Activated CD4-positive, alpha-beta T cell treated with anti-CD3 and anti-CD28 coated beads, Interleukin-2, amount 50 U/mL, for 1 hour (primary cell): ENCODE measurements around the gene MOSMO.
A peak's percentile ranks its signal among the peaks of the same experiment; 100 is the strongest.
"Not testable (repeated sequence)": the region's sequence is repeated elsewhere in the genome, so short reads cannot be mapped to it uniquely, and the experiment has no call there.

ENCODE experiments used
- DNase-seq: peaks from one replicate; pipeline ENCODE4 v3.0.0-alpha.2; 2020

The MOSMO gene

DNA sequence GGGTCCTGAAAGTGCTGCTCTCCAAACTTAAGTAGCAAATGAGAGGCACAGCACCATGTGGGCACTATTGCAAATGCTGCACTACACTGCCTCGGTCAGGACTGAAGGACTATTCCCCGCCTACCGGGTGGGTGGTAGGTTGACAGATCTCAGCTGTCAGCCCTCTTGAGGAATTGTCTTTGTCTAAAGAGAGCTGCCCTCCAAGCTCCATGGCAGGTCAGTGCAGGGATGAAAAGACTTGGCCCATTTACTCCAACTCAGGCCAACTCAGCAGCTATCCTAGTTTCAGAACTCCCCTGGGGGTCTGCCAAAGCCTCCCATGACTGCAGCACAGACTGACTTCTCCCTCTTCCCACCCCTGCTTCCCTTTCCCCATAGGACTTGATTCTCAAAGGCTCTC lies 3.6 kb upstream of the MOSMO start:
- DNase-seq: no peak

DNA sequence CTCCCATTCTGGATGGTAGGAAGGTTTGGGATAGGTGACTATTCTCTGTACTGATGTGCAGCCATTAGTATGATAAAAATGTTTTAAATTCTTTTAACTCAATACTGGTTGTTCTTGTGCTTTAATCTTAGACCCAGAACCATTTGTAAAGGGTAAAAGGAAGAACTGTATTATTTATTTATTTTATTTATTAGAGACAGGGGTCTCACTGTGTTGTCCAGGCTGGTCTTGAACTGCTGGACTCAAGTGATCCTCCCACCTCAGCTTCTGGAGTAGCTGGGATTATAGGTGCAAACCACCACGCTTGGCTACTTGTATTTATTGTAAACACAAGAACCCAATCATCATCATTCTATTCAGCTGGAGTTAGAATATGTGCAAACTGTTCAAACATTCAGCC lies 2.2 kb upstream of the MOSMO start:
- no peak for DNase-seq

- no peak for DNase-seq
Observed at GRCh38 chr16:22006636-22007035, 1.3 kb upstream of the MOSMO start.

- DNase-seq: no peak
Observed at GRCh38 chr16:22007159-22007508, 777 bp upstream of the MOSMO start.

DNA sequence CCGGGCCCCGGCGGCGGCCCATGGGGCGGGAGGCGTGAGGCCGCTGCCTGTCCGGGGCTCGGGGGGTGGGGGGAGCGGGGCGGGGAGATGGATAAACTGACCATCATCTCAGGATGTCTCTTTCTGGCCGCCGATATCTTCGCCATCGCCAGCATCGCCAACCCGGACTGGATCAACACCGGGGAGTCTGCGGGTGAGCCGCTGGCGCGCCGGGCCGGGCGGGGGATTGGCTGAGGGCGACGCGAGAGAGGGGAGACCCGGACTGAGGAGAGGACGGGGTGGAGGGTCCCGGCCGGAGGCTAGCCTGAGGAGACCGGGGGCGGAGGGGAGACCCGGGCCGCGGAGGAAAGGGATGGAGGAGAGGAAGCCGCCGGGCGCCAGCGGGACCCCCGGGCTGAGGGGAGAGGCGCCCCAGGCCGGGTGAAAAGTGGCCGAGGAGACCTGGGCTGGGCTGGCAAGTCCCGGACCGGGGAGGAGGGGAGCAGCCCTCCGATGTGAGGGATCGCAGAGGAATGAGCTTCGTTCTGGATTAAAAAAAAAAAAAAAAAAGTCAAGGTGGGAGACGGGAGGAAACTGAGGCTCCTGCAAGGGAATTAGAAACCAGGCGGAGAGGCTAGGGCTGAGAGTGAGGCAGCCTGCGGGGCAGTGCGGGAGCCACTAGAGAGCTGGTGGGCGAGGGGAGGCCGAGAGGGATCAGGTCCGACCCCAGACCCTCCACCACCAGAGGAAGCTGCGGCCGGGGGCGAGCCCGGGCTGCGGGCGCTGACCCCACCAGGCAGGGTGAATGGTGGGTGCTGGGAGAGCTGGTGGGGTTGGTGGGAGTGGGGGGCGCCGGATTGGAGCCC lies 526 bp downstream of the MOSMO start:
- DNase-seq: peak; percentile 13

DNA sequence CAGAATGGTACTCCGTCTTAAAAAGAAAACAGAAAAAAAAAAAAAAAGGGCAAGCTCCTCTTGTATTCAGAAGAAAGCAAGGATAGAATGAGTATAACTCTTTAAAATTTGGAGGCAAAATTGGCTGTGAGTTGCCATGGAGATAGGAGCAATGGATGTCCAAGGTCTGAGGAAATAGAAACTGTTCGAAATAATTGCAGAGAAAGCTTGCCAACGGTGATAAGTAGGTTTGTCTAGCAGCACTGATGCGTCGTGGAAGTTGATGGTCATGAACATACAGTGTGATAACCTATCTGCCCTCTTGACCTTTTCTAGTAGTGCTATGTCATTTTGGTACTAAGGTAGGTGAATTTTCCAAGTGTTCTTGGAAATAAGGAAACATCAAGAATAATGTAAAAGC lies 3.0 kb downstream of the MOSMO start:
- no peak for DNase-seq

- DNase-seq: no peak
Observed at GRCh38 chr16:22012241-22012640, 4.3 kb downstream of the MOSMO start.

DNA sequence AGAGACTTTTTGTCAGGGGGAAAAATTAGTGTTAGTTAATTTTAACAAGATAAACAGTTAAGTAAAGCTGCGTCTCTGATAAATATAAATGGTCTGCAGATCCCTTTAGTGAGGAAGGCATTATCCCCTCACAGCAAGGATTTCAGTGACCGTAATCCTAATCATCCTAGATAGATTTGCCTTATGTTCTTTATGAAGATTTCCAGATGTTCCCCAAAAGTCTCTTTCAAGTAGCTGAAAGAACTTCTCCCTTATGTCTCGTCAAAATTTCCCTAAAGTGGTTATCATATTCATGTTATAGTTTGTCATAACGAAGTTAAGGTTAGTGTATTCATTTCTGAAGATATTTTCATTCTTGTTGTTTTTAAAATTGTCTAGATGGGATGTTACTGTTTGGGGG lies 5.6 kb downstream of the MOSMO start:
- DNase-seq: no peak

DNA sequence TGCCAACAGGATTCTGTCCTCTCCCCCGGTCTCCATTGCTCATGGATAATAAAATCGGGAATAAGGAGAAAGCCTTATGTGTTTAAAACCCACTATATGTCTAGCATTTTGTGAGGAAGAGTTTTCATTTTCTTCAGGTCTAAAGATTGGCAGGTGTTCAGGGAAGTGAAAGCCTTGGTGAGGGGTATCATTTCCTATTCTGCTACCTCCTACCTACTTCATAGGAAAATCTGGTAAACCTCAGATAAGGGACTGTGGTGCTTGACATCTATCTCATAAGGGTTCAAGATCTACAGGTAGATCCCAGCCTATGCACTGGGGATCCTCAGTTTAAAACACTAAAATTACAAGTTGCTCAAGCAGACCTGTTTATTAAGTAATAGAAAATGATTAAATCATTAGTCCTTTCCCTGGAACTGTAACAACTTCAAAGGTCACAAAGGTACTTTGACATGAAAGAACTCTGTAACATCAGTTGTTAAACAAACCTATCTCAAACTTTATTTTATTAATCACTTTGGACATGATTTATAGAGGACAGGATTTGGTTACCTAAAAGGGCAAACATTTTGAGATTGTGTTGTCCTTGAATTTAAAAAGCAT lies 6.5 kb downstream of the MOSMO start:
- no peak for DNase-seq

- no peak for DNase-seq
Observed at GRCh38 chr16:22016927-22017326, 9.0 kb downstream of the MOSMO start.

- no peak for DNase-seq
Observed at GRCh38 chr16:22018559-22018958, 10.6 kb downstream of the MOSMO start.

DNA sequence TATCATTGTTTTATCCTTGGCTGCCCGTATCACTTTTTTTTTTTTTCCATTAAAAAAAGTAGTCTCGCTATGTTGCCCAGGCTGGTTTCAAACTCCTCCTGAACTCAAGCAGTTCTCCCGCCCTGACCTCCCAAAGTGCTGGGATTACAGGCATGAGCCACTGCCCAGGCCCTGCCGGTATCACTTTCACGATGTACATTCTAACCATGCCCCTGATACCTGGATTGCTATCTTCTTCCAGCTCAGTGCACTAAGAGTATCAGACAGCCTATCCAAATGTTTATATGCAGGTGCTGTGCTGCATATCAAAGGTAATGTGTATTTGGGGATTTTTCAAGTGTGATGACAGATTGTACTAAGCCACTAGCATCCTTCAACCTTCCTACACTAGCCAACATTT lies 14.2 kb downstream of the MOSMO start:
- no peak for DNase-seq

GRCh38 chr16:22023505-22023904 lies 15.6 kb downstream of the MOSMO start:
- no peak for DNase-seq

DNA sequence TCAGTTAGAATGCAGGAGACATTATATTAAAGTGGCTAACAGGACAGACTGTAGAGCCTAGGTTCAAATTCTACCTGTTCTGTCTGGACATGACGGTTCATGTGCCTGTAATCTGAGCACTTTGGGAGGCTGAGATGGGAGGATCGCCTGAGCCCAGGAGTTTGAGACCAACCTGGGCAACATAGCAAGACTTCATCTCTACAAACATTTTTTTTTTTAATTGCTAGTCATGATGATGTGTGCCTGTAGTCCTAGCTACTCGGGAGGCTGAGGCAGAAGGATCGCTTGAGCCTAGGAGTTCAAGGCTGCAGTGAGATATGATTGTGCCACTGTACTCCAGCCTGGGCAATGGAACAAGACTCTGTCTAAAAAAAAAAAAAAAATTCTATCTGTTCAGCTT lies 16.9 kb downstream of the MOSMO start:
- not testable (repeated sequence) for DNase-seq

GRCh38 chr16:22027633-22028032 lies 19.7 kb downstream of the MOSMO start:
- DNase-seq: no peak

DNA sequence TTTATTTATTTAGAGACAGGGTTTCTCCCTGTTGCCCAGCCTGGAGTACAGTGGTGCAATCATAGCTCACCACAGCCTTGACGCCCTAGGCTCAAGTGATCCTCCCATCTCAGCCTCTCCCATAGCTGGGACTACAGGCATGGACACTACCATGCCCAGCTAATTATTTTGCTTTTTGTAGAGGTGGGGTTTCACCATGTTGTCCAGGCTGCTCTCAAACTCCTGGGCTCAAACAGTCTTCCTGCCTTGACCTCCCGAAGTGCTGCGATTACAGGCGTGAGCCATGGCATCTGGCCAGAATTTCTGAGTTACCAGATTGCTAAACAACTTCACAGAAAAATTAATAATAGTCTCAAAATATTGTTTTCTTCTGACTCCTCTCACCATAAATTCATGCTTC lies 21.7 kb downstream of the MOSMO start:
- DNase-seq: no peak

DNA sequence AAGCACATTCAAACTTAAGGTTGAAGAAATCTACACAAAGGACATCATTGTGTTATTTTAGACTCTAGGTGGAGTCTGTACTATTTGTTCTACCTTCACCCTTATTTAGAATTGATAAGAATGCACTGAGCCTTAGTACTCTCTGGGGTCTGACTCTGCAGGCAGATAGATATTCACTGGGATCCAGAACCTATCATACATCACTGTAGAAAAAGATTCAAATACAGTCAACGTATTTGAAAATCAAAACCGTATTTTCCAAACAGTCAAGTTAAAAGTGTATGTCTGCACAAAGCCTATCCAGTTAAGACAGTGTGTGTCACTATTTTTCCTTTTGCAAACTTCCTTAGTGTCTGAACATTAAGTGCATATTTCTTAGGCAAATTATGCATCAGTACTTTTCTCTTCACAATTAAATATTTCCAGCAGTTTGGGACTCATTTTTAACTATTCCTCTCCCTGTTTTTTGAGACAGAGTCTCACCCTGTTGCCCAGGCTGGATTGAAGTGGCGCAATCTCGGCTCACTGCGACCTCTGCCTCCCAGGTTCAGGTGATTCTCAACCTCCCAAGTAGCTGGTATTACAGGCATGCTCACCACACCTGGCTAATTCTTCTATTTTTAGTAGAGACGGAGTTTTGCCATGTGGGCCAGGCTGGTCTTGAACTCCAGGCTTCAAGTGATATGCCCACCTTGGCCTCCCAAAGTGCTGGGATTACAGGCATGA lies 22.3 kb downstream of the MOSMO start:
- DNase-seq: no peak

- DNase-seq: no peak
Observed at GRCh38 chr16:22031483-22032083, 23.7 kb downstream of the MOSMO start.

- no peak for DNase-seq
Observed at GRCh38 chr16:22034503-22034902, 26.6 kb downstream of the MOSMO start.

GRCh38 chr16:22035153-22035552 lies 27.2 kb downstream of the MOSMO start:
- DNase-seq: no peak

- DNase-seq: not testable (repeated sequence)
Observed at GRCh38 chr16:22043882-22044281, 36.0 kb downstream of the MOSMO start.

GRCh38 chr16:22045888-22046287 lies 38.0 kb downstream of the MOSMO start:
- DNase-seq: not testable (repeated sequence)

GRCh38 chr16:22050963-22051362 lies 43.1 kb downstream of the MOSMO start:
- no peak for DNase-seq

GRCh38 chr16:22052980-22053379 lies 45.1 kb downstream of the MOSMO start:
- DNase-seq: no peak
